ENCODE data around the gene TM4SF5. TPM values are rescaled to one million over a fixed set of nuclear protein-coding genes. Genes with fewer than 3 reads are reported as not detected.

Gene TM4SF5
- total and polyA plus RNA-seq, 10 of the 15 experiments (the other 5 are each of a cell fraction or from before 2014, with no cell fraction given): 0.40 TPM; not detected in 9

DNA sequence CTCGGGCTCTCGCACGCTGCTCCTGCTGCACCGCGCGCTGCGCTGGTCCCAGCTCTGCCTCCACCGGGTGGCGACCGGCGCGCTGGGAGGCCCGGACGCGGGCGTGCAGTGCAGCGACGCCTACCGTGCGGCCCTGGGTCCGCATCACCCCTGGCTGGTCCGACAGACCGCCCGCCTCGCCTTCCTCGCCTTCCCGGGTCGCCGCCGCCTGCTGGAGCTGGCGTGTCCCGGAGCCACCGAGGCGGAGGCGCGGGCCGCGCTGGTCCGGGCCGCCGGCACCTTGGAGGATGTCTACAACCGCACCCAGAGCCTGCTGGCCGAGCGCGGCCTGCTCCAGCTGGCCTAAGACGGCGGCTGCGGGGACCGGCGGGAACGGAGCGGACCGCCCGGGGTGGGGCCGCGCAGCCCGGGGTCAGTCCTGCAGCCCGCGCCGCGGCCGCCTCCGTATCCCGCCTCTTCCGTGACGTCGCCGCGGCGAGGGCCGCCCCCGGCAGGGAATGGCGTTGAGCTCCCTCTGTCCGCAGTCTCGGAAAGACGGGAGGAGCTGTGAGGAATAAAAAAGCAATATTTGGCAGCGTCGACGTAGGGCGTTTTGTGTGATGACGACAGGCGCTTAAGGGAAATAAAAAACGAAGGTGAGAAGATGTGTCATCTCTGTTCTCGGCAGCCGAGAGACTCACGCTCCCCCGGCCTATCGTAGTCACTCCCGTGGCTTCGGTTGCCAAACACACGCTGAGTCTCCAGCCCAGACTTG is 18.4 kb downstream of the TM4SF5 start (continued):
- TF ChIP-seq PAX8 (IDR thresholded peaks at IDR 0.05) (no peak), POLR2A (IDR thresholded peaks at IDR 0.05; ENCODE audit: low read depth, low read length) (peak; percentile 76), SMARCA5 (IDR thresholded peaks at IDR 0.05) (peak; percentile 99), ESRRA (IDR thresholded peaks at IDR 0.05; ENCODE audit: low read length) (0 out of 2 replicates have a peak, but pooled peaks have one; percentile 15), IKZF2 (IDR thresholded peaks at IDR 0.05) (no peak; a peak in 1 of 4 replicates), ZNF217 (IDR thresholded peaks at IDR 0.05) (peak; percentile 87), EGR1 (IDR thresholded peaks at IDR 0.05; ENCODE audit: borderline replicate concordance in 1 of 2, low read depth in 2 of 2, low read length in 2 of 2) (no peak; a peak in 1 of 3 replicates), SREBF1 (IDR thresholded peaks at IDR 0.05; ENCODE audit: low read length) (no peak), SPI1 (IDR thresholded peaks at IDR 0.05; ENCODE audit: borderline replicate concordance, insufficient read depth, low read depth, low read length) (no peak), JUNB (IDR thresholded peaks at IDR 0.05) (no peak), RBBP5 (conservative IDR thresholded peaks at IDR 0.05) (no peak), NFXL1 (IDR thresholded peaks at IDR 0.05; ENCODE audit: borderline replicate concordance) (peak; percentile 73; the same call in 1 of the 2 replicates), YBX1 (IDR thresholded peaks at IDR 0.05) (no peak), STAT1 (conservative IDR thresholded peaks at IDR 0.05) (no peak), CBFB (IDR thresholded peaks at IDR 0.05; ENCODE audit: low read depth) (no peak), TCF12 (IDR thresholded peaks at IDR 0.05; ENCODE audit: low read depth, low read length) (0 out of 2 replicates have a peak, but pooled peaks have one; percentile 49)
- TF ChIP-seq, protein P1, sequence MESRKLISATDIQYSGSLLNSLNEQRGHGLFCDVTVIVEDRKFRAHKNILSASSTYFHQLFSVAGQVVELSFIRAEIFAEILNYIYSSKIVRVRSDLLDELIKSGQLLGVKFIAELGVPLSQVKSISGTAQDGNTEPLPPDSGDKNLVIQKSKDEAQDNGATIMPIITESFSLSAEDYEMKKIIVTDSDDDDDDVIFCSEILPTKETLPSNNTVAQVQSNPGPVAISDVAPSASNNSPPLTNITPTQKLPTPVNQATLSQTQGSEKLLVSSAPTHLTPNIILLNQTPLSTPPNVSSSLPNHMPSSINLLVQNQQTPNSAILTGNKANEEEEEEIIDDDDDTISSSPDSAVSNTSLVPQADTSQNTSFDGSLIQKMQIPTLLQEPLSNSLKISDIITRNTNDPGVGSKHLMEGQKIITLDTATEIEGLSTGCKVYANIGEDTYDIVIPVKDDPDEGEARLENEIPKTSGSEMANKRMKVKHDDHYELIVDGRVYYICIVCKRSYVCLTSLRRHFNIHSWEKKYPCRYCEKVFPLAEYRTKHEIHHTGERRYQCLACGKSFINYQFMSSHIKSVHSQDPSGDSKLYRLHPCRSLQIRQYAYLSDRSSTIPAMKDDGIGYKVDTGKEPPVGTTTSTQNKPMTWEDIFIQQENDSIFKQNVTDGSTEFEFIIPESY (IDR thresholded peaks at IDR 0.05): no peak
- TF ChIP-seq, protein P2, sequence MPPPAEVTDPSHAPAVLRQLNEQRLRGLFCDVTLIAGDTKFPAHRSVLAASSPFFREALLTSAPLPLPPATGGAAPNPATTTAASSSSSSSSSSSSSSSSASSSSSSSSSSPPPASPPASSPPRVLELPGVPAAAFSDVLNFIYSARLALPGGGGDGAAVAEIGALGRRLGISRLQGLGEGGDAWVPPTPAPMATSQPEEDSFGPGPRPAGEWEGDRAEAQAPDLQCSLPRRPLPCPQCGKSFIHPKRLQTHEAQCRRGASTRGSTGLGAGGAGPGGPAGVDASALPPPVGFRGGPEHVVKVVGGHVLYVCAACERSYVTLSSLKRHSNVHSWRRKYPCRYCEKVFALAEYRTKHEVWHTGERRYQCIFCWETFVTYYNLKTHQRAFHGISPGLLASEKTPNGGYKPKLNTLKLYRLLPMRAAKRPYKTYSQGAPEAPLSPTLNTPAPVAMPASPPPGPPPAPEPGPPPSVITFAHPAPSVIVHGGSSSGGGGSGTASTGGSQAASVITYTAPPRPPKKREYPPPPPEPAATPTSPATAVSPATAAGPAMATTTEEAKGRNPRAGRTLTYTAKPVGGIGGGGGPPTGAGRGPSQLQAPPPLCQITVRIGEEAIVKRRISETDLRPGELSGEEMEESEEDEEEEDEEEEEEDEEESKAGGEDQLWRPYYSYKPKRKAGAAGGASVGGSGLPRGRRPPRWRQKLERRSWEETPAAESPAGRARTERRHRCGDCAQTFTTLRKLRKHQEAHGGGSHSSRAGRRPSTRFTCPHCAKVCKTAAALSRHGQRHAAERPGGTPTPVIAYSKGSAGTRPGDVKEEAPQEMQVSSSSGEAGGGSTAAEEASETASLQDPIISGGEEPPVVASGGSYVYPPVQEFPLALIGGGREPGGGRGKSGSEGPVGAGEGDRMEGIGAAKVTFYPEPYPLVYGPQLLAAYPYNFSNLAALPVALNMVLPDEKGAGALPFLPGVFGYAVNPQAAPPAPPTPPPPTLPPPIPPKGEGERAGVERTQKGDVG (CRISPR knock-in tag; IDR thresholded peaks at IDR 0.05): no peak
- TF ChIP-seq, protein P3, sequence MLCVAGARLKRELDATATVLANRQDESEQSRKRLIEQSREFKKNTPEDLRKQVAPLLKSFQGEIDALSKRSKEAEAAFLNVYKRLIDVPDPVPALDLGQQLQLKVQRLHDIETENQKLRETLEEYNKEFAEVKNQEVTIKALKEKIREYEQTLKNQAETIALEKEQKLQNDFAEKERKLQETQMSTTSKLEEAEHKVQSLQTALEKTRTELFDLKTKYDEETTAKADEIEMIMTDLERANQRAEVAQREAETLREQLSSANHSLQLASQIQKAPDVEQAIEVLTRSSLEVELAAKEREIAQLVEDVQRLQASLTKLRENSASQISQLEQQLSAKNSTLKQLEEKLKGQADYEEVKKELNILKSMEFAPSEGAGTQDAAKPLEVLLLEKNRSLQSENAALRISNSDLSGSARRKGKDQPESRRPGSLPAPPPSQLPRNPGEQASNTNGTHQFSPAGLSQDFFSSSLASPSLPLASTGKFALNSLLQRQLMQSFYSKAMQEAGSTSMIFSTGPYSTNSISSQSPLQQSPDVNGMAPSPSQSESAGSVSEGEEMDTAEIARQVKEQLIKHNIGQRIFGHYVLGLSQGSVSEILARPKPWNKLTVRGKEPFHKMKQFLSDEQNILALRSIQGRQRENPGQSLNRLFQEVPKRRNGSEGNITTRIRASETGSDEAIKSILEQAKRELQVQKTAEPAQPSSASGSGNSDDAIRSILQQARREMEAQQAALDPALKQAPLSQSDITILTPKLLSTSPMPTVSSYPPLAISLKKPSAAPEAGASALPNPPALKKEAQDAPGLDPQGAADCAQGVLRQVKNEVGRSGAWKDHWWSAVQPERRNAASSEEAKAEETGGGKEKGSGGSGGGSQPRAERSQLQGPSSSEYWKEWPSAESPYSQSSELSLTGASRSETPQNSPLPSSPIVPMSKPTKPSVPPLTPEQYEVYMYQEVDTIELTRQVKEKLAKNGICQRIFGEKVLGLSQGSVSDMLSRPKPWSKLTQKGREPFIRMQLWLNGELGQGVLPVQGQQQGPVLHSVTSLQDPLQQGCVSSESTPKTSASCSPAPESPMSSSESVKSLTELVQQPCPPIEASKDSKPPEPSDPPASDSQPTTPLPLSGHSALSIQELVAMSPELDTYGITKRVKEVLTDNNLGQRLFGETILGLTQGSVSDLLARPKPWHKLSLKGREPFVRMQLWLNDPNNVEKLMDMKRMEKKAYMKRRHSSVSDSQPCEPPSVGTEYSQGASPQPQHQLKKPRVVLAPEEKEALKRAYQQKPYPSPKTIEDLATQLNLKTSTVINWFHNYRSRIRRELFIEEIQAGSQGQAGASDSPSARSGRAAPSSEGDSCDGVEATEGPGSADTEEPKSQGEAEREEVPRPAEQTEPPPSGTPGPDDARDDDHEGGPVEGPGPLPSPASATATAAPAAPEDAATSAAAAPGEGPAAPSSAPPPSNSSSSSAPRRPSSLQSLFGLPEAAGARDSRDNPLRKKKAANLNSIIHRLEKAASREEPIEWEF (IDR thresholded peaks at IDR 0.05; ENCODE audit: insufficient replicate concordance, low read depth, low read length): no peak
- TF ChIP-seq, protein P4, sequence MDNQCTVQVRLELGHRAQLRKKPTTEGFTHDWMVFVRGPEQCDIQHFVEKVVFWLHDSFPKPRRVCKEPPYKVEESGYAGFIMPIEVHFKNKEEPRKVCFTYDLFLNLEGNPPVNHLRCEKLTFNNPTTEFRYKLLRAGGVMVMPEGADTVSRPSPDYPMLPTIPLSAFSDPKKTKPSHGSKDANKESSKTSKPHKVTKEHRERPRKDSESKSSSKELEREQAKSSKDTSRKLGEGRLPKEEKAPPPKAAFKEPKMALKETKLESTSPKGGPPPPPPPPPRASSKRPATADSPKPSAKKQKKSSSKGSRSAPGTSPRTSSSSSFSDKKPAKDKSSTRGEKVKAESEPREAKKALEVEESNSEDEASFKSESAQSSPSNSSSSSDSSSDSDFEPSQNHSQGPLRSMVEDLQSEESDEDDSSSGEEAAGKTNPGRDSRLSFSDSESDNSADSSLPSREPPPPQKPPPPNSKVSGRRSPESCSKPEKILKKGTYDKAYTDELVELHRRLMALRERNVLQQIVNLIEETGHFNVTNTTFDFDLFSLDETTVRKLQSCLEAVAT (IDR thresholded peaks at IDR 0.05): no peak

Data from GM12878 (cell line).